Right atrium auricular region (tissue), 2 donors: ENCODE measurements around the gene PHC2. TPM values are rescaled to one million over a fixed set of nuclear protein-coding genes. Genes with fewer than 3 reads are reported as not detected.

Experiments
- DNase-seq: peaks from one replicate; pipeline ENCODE4 v3.0.0-alpha.2; 2019; ENCODE audit warnings: low spot score
- H3K27ac ChIP-seq, 2 donors: fragments of 200-600 bp; sonication (generic); 1 replicate in 1 of 2; 2 replicates in 1 of 2; pipeline ENCODE4 v1.5.1; 2016 to 2019
- H3K27me3 ChIP-seq, 2 donors: fragments of 200-600 bp; sonication (generic); one replicate each; pipeline versions ENCODE4 v1.5.1 to v1.6.0; 2017 to 2019
- H3K36me3 ChIP-seq: fragments of 200-600 bp; sonication (generic); one replicate; pipeline ENCODE4 v1.5.1; 2016
- H3K4me1 ChIP-seq, 2 donors: fragments of 200-600 bp; sonication (generic); one replicate each; pipeline versions ENCODE4 v1.5.1 to v1.6.0; 2017 to 2019
- H3K4me3 ChIP-seq, 2 donors: fragments of 200-600 bp; sonication (generic); 1 replicate in 1 of 2; 2 replicates in 1 of 2; pipeline ENCODE4 v1.5.1; 2017 to 2019; ENCODE audit warnings: mild to moderate bottlenecking in 1 of 2, moderate library complexity in 1 of 2
- H3K9me3 ChIP-seq, 2 donors: fragments of 200-600 bp; sonication (generic); one replicate each; pipeline ENCODE4 v1.5.1; 2019
- CTCF ChIP-seq, 2 donors: fragments of 200-600 bp; sonication (generic); IDR thresholded peaks; one replicate each; pipeline ENCODE4 v1.5.1; 2019; ENCODE audit warnings: antibody characterized with exemption in 2 of 2
- total RNA-seq, 2 donors: library from RNA; depleted of rRNA; stranded (reverse); fragments of >200 nt; gene quantifications; one replicate each; pipeline ENCODE4 v1.1.0, GENCODE V29; 2016

PHC2 gene
- total RNA-seq, 2 donors from 2014 or later: 98.4 to 144 TPM

GRCh38 chr1:33392206-33392605 lies 38.7 kb downstream of the PHC2 start:
- Histone ChIP-seq H3K4me3 (no peak overlapping the region), H3K9me3 (no peaks in the 10 kb centered on the region), H3K36me3 (no peaks in the 10 kb centered on the region), H3K27ac (no peak overlapping the region), H3K4me1 (peaks cover 0 to 36% of the 10 kb centered on the region in 2 donors), H3K27me3 (no peaks in the 10 kb centered on the region)
- no peak for TF ChIP-seq CTCF (IDR thresholded peaks at IDR 0.05)
- DNase-seq: no peak

GRCh38 chr1:33391343-33392078 lies 39.4 kb downstream of the PHC2 start:
- H3K4me1 ChIP-seq: peaks cover 0 to 37% of the 10 kb centered on the region in 2 donors
- H3K9me3 ChIP-seq: no peaks in the 10 kb centered on the region
- H3K36me3 ChIP-seq: no peaks in the 10 kb centered on the region
- no peak for DNase-seq
- H3K27ac ChIP-seq: no peak overlapping the region
- H3K4me3 ChIP-seq: no peak overlapping the region
- no peak for TF ChIP-seq CTCF (IDR thresholded peaks at IDR 0.05)
- no peaks in the 10 kb centered on the region for H3K27me3 ChIP-seq

GRCh38 chr1:33390542-33390941 lies 40.4 kb downstream of the PHC2 start:
- H3K36me3 ChIP-seq: no peaks in the 10 kb centered on the region
- H3K9me3 ChIP-seq: no peaks in the 10 kb centered on the region
- H3K4me1 ChIP-seq: peaks cover 0 to 37% of the 10 kb centered on the region in 2 donors
- no peak overlapping the region for H3K4me3 ChIP-seq
- no peak for DNase-seq
- no peaks in the 10 kb centered on the region for H3K27me3 ChIP-seq
- no peak for TF ChIP-seq CTCF (IDR thresholded peaks at IDR 0.05)
- no peak overlapping the region for H3K27ac ChIP-seq

- Histone ChIP-seq H3K27me3 (no peaks in the 10 kb centered on the region), H3K27ac (peak overlapping the region; percentile 28 to 63), H3K9me3 (no peaks in the 10 kb centered on the region), H3K4me1 (peaks cover 0 to 45% of the 10 kb centered on the region in 2 donors), H3K4me3 (no peak overlapping the region), H3K36me3 (no peaks in the 10 kb centered on the region)
- DNase-seq: no peak
- no peak for TF ChIP-seq CTCF (IDR thresholded peaks at IDR 0.05)
These were observed 41.8 kb downstream of the PHC2 start for GRCh38 chr1:33388805-33389771.

- Histone ChIP-seq H3K9me3 (no peaks in the 10 kb centered on the region), H3K4me3 (no peak overlapping the region), H3K27me3 (no peaks in the 10 kb centered on the region), H3K27ac (peak overlapping the region in 1 of 2 donors; percentile 63), H3K36me3 (no peaks in the 10 kb centered on the region), H3K4me1 (peaks cover 0 to 51% of the 10 kb centered on the region in 2 donors)
- DNase-seq: no peak
- no peak for TF ChIP-seq CTCF (IDR thresholded peaks at IDR 0.05)
These were observed 43.3 kb downstream of the PHC2 start for GRCh38 chr1:33387625-33388024.
